GM06990 (cell line): ENCODE data around the gene IMPDH1.

Experiments
- DNase-seq: peaks from one replicate; pipeline ENCODE4 v3.0.0-alpha.2; 2011; ENCODE audit not compliant: insufficient read length; ENCODE audit errors: extremely low read depth
- H3K27me3 ChIP-seq: replicated peaks from 2 replicates; pipeline ENCODE4 v1.6.0; 2011; ENCODE audit warnings: low read length; ENCODE audit not compliant: control insufficient read depth, insufficient read depth
- H3K36me3 ChIP-seq: 2 replicates; pipeline ENCODE4 v1.5.1; 2011; ENCODE audit warnings: low read length; ENCODE audit not compliant: control insufficient read depth, insufficient read depth
- H3K4me3 ChIP-seq: replicated peaks from 2 replicates; pipeline ENCODE4 v1.5.1; 2011; ENCODE audit warnings: low read depth, mild to moderate bottlenecking, control low read depth, low read length
- CTCF ChIP-seq: IDR thresholded peaks from 2 replicates; pipeline ENCODE4 v1.5.1; 2011; ENCODE audit warnings: low read length, control low read depth, mild to moderate bottlenecking, inconsistent platforms; ENCODE audit not compliant: insufficient read depth, poor library complexity, severe bottlenecking

IMPDH1 gene

GRCh38 chr7:128352153-128352537 lies 57.6 kb downstream of the IMPDH1 start:
- Histone ChIP-seq H3K36me3 (no peaks in the 10 kb centered on the region), H3K4me3 (no peak overlapping the region), H3K27me3 (no peaks in the 10 kb centered on the region; the same call in none of the 2 replicates)
- no peak for TF ChIP-seq CTCF
- no peak for DNase-seq

GRCh38 chr7:128351296-128352152 lies 58.3 kb downstream of the IMPDH1 start:
- DNase-seq, result no peak
- Histone ChIP-seq H3K27me3 (no peaks in the 10 kb centered on the region; the same call in none of the 2 replicates), H3K4me3 (no peak overlapping the region), H3K36me3 (no peaks in the 10 kb centered on the region)
- TF ChIP-seq CTCF, result no peak

- Histone ChIP-seq H3K4me3 (no peak overlapping the region), H3K36me3 (no peaks in the 10 kb centered on the region), H3K27me3 (no peaks in the 10 kb centered on the region; the same call in none of the 2 replicates)
- TF ChIP-seq CTCF, result no peak
- DNase-seq, result no peak
These were observed 59.0 kb downstream of the IMPDH1 start for GRCh38 chr7:128350708-128351295.

GRCh38 chr7:128349466-128349825 lies 60.3 kb downstream of the IMPDH1 start:
- Histone ChIP-seq H3K27me3 (no peaks in the 10 kb centered on the region; the same call in none of the 2 replicates), H3K4me3 (no peak overlapping the region), H3K36me3 (no peaks in the 10 kb centered on the region)
- no peak for TF ChIP-seq CTCF
- DNase-seq, result no peak

- DNase-seq, result no peak
- no peaks in the 10 kb centered on the region for H3K36me3 ChIP-seq
- no peaks in the 10 kb centered on the region; the same call in none of the 2 replicates for H3K27me3 ChIP-seq
- no peak overlapping the region for H3K4me3 ChIP-seq
- peak; percentile 73 for TF ChIP-seq CTCF
These were observed 62.1 kb downstream of the IMPDH1 start for GRCh38 chr7:128347647-128348097.
